ENCODE measurements around the gene NTNG2.

Gene NTNG2

GRCh38 chr9:132157347-132158116 lies 4.3 kb upstream of the NTNG2 start:
- H3K36me3 ChIP-seq (ENCODE audit: control insufficient read depth in 1 of 2, insufficient read depth in 2 of 2, low read length in 2 of 2) = no peaks in the 10 kb centered on the region
- peaks cover 5 to 6% of the 10 kb centered on the region in 2 donors for H3K4me1 ChIP-seq (ENCODE audit: control insufficient read depth in 1 of 2, insufficient read depth in 2 of 2, low read length in 2 of 2)
- no peak overlapping the region for H3K27ac ChIP-seq (ENCODE audit: low read depth, low read length)
- H3K9ac ChIP-seq (ENCODE audit: low read depth in 1 of 2, low read length in 2 of 2) = no peak overlapping the region
- H3K4me3 ChIP-seq (ENCODE audit: low read depth in 1 of 2, low read length in 2 of 2) = no peak overlapping the region
- H3K9me3 ChIP-seq (ENCODE audit: control insufficient read depth in 1 of 2, low read length in 2 of 2) = no peaks in the 10 kb centered on the region
- peaks cover 48 to 50% of the 10 kb centered on the region in 2 donors for H3K27me3 ChIP-seq (ENCODE audit: control insufficient read depth in 1 of 2, insufficient read depth in 2 of 2, low read length in 2 of 2)

DNA sequence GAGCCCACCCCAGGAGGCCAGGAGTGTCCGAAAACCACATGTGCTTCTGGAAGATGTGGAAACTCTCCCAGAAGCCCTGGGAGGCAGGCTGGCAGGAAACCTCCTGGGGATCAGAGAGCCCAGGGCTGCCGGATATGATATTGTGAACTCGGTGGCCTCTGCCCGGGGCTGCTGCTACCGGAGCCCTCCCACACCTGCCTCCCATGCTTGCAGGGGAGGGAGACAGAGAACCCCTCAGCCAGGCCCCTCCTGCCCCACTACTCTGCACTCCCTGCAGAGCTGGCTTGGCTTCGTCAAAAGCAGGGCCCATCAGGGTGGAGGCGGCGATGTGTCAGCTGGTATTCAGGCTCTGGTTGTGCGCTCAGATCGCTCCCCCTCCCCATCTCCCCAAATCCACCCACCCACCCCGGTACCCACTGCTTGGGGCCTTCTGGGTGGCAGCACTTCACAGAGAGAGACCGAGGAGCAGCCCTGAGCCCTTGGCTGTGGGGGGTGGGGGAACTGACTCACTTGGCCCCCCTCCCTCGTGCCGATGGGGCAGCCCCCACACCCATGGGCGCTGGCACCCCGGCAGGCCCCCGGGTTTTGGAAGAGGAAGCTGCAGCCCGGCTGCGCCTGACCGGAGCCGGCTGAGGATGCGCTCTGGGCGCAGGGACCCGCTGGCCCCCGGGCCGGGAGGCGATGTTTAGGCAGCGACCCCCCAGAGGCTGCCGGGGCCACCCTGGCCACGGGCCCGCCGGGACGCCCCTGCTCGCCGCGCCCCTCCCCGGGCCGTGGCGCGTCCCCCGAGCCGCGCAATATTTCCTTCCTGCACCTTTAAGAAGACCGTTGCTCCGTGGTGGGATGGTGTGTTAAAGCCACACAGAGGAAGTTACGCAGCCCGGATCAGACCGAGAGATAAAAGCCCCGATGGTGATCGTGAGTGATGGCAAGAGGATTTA lies 786 bp upstream of the NTNG2 start:
- Histone ChIP-seq H3K9me3 (ENCODE audit: control insufficient read depth in 1 of 2, low read length in 2 of 2) (no peaks in the 10 kb centered on the region), H3K4me1 (ENCODE audit: control insufficient read depth in 1 of 2, insufficient read depth in 2 of 2, low read length in 2 of 2) (peaks cover 17 to 18% of the 10 kb centered on the region in 2 donors), H3K9ac (ENCODE audit: low read depth in 1 of 2, low read length in 2 of 2) (peak overlapping the region in 1 of 2 donors; percentile 12), H3K36me3 (ENCODE audit: control insufficient read depth in 1 of 2, insufficient read depth in 2 of 2, low read length in 2 of 2) (no peaks in the 10 kb centered on the region), H3K4me3 (ENCODE audit: low read depth in 1 of 2, low read length in 2 of 2) (peak overlapping the region; percentile 34 to 58), H3K27me3 (ENCODE audit: control insufficient read depth in 1 of 2, insufficient read depth in 2 of 2, low read length in 2 of 2) (peaks cover 51 to 65% of the 10 kb centered on the region in 2 donors), H3K27ac (ENCODE audit: low read depth, low read length) (no peak overlapping the region)

DNA sequence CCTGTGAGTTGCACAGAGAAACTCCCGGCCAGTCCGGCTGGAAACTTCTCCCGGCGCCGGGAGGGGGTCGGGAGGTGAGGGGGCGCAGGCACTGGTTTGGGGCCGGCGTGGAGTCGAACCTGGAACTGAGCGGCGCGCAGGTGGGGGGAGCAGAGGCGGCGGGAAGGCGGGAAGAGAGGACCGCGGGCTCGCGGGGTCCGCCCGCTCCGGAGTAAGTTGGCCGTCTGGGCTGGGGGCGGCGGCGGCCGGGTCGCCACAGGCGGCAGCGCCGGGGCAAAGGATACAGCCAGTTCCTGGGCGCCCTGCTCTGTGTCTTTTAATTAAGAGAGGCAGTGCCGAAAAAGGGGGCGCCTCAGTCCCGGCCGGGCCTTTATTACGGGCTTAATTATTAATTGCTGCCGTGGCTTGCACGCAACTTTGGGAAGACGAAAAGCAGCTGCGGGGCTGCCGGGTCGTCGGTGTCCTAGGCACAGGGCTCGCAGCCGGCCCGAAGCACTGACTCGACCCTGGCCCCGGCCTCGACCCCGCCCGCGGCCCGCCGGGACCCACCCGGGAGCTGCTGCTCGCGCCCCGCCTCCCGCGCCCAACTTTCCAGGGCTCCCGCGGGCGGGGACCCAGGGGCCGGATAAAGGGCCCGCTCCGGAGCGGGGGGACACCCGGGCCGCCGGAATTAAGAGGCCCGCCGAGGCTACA lies 1.1 kb downstream of the NTNG2 start:
- H3K27me3 ChIP-seq (ENCODE audit: control insufficient read depth in 1 of 2, insufficient read depth in 2 of 2, low read length in 2 of 2) = peaks cover 60 to 79% of the 10 kb centered on the region in 2 donors
- no peak overlapping the region for H3K9ac ChIP-seq (ENCODE audit: low read depth in 1 of 2, low read length in 2 of 2)

DNA sequence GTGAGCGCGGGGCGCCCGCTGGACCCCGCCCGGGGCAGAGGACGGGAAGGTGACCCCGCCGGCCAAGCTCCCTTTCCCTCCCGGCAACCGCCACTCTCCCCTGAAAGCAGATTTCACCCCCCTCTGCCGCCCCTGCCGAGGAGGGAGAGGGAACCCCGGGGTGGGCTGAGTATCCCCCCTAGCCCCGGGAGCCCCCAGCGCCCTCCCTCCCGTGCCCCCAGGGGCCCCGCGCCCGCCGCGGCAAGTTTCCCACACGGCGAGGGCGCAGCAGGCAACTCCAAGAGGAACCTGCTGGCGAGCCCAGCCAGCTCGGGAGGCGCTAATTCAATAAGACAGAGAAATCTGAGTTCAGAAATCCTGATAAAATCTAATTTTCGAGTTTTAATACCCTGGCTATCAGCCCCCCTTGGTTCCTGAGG lies 1.6 kb downstream of the NTNG2 start:
- Histone ChIP-seq H3K4me1 (ENCODE audit: control insufficient read depth in 1 of 2, insufficient read depth in 2 of 2, low read length in 2 of 2) (peaks cover 15 to 17% of the 10 kb centered on the region in 2 donors), H3K27ac (ENCODE audit: low read depth, low read length) (no peak overlapping the region), H3K36me3 (ENCODE audit: control insufficient read depth in 1 of 2, insufficient read depth in 2 of 2, low read length in 2 of 2) (no peaks in the 10 kb centered on the region), H3K9ac (ENCODE audit: low read depth in 1 of 2, low read length in 2 of 2) (no peak overlapping the region), H3K27me3 (ENCODE audit: control insufficient read depth in 1 of 2, insufficient read depth in 2 of 2, low read length in 2 of 2) (peaks cover 60 to 83% of the 10 kb centered on the region in 2 donors), H3K4me3 (ENCODE audit: low read depth in 1 of 2, low read length in 2 of 2) (peak overlapping the region in 1 of 2 donors; percentile 15), H3K9me3 (ENCODE audit: control insufficient read depth in 1 of 2, low read length in 2 of 2) (no peaks in the 10 kb centered on the region)

More for the DNA sequence above, 1.1 kb downstream of the NTNG2 start:
- no peak overlapping the region for H3K27ac ChIP-seq (ENCODE audit: low read depth, low read length)
- peak overlapping the region; percentile 64 to 65 for H3K4me3 ChIP-seq (ENCODE audit: low read depth in 1 of 2, low read length in 2 of 2)
- H3K36me3 ChIP-seq (ENCODE audit: control insufficient read depth in 1 of 2, insufficient read depth in 2 of 2, low read length in 2 of 2) = no peaks in the 10 kb centered on the region
- no peaks in the 10 kb centered on the region for H3K9me3 ChIP-seq (ENCODE audit: control insufficient read depth in 1 of 2, low read length in 2 of 2)
- peaks cover 16 to 17% of the 10 kb centered on the region in 2 donors for H3K4me1 ChIP-seq (ENCODE audit: control insufficient read depth in 1 of 2, insufficient read depth in 2 of 2, low read length in 2 of 2)

GRCh38 chr9:132163876-132164603 lies 2.2 kb downstream of the NTNG2 start:
- H3K27ac ChIP-seq (ENCODE audit: low read depth, low read length) = no peak overlapping the region
- H3K27me3 ChIP-seq (ENCODE audit: control insufficient read depth in 1 of 2, insufficient read depth in 2 of 2, low read length in 2 of 2) = peaks cover 60 to 81% of the 10 kb centered on the region in 2 donors
- no peak overlapping the region for H3K9ac ChIP-seq (ENCODE audit: low read depth in 1 of 2, low read length in 2 of 2)
- H3K4me1 ChIP-seq (ENCODE audit: control insufficient read depth in 1 of 2, insufficient read depth in 2 of 2, low read length in 2 of 2) = peaks cover 15 to 17% of the 10 kb centered on the region in 2 donors
- H3K9me3 ChIP-seq (ENCODE audit: control insufficient read depth in 1 of 2, low read length in 2 of 2) = no peaks in the 10 kb centered on the region
- H3K4me3 ChIP-seq (ENCODE audit: low read depth in 1 of 2, low read length in 2 of 2) = peak overlapping the region in 1 of 2 donors; percentile 15
- H3K36me3 ChIP-seq (ENCODE audit: control insufficient read depth in 1 of 2, insufficient read depth in 2 of 2, low read length in 2 of 2) = no peaks in the 10 kb centered on the region

DNA sequence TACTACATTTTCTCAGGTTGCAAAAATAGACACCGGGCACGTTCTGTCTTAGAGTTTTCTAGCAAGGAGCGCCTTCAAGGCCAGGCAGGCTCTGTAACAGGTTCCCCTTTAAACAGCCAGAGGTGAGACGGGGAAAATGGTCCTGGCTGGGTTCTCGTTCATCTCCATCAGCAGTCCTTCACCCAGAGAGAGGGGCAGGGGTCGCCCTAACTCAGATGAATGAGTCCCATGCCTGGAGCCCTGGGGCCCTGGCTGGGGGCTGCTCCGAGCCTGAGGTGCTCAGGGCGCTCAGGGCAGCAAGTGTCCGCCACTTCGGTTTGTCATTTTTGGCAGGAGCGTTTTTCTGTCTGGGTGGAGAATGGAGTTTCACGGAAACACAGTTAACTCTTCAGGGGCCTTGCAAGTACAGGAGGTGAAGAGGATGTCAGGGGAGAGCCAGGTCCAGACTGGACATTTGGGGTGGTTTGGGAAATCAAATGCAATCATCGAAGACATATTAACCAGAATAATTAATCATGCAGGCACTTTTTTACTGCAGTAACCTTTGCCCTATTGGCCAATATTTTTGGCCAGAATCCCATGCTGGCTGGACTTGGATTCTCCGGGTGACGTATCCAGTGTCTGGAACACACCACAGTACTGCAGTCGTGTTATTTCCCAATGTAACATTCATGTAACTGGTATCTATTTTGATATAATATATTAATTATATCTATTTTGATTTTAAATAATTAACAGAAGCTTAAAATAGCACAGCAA lies 2.9 kb downstream of the NTNG2 start:
- Histone ChIP-seq H3K4me1 (ENCODE audit: control insufficient read depth in 1 of 2, insufficient read depth in 2 of 2, low read length in 2 of 2) (peaks cover 15 to 17% of the 10 kb centered on the region in 2 donors), H3K27me3 (ENCODE audit: control insufficient read depth in 1 of 2, insufficient read depth in 2 of 2, low read length in 2 of 2) (peaks cover 56 to 74% of the 10 kb centered on the region in 2 donors), H3K9me3 (ENCODE audit: control insufficient read depth in 1 of 2, low read length in 2 of 2) (no peaks in the 10 kb centered on the region), H3K27ac (ENCODE audit: low read depth, low read length) (no peak overlapping the region), H3K36me3 (ENCODE audit: control insufficient read depth in 1 of 2, insufficient read depth in 2 of 2, low read length in 2 of 2) (no peaks in the 10 kb centered on the region), H3K9ac (ENCODE audit: low read depth in 1 of 2, low read length in 2 of 2) (no peak overlapping the region), H3K4me3 (ENCODE audit: low read depth in 1 of 2, low read length in 2 of 2) (no peak overlapping the region)

DNA sequence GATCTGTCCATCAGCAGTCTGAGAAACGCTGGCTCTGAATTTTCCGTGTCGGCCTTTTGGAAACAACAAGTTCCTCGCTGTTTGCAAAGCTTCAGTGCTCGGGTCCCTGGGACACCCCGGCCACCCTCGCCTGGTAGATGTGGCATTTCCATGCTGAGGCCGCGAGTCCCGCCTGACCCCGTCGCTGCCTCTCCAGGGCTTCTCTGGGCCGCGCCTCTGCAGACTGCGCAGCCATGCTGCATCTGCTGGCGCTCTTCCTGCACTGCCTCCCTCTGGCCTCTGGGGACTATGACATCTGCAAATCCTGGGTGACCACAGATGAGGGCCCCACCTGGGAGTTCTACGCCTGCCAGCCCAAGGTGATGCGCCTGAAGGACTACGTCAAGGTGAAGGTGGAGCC lies 4.7 kb downstream of the NTNG2 start:
- Histone ChIP-seq H3K9ac (ENCODE audit: low read depth in 1 of 2, low read length in 2 of 2) (no peak overlapping the region), H3K27ac (ENCODE audit: low read depth, low read length) (no peak overlapping the region), H3K27me3 (ENCODE audit: control insufficient read depth in 1 of 2, insufficient read depth in 2 of 2, low read length in 2 of 2) (peaks cover 41 to 56% of the 10 kb centered on the region in 2 donors), H3K4me3 (ENCODE audit: low read depth in 1 of 2, low read length in 2 of 2) (no peak overlapping the region), H3K36me3 (ENCODE audit: control insufficient read depth in 1 of 2, insufficient read depth in 2 of 2, low read length in 2 of 2) (no peaks in the 10 kb centered on the region), H3K4me1 (ENCODE audit: control insufficient read depth in 1 of 2, insufficient read depth in 2 of 2, low read length in 2 of 2) (peaks cover 12 to 15% of the 10 kb centered on the region in 2 donors), H3K9me3 (ENCODE audit: control insufficient read depth in 1 of 2, low read length in 2 of 2) (no peaks in the 10 kb centered on the region)

DNA sequence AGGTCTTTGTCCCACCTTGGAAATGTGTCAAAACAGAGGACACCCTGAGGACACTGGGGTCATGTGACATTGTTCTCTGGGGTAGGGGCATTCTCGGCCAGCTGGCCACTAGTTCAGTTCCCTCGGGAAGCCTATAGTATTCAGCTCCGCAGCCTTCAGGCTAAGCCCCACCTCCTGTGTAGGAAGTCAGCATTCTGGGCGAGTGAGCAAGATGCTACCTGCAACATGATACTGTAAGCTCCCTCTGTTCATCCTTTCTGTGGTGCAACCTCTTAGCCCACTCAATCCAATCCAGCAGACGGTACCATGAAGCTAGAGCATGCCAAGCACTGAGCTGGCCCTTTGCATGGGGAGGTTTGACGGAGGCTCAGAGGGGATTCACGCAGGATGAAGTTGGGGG lies 5.3 kb downstream of the NTNG2 start:
- no peak overlapping the region for H3K9ac ChIP-seq (ENCODE audit: low read depth in 1 of 2, low read length in 2 of 2)
- H3K9me3 ChIP-seq (ENCODE audit: control insufficient read depth in 1 of 2, low read length in 2 of 2) = no peaks in the 10 kb centered on the region
- peaks cover 12 to 15% of the 10 kb centered on the region in 2 donors for H3K4me1 ChIP-seq (ENCODE audit: control insufficient read depth in 1 of 2, insufficient read depth in 2 of 2, low read length in 2 of 2)
- no peak overlapping the region for H3K27ac ChIP-seq (ENCODE audit: low read depth, low read length)
- no peak overlapping the region for H3K4me3 ChIP-seq (ENCODE audit: low read depth in 1 of 2, low read length in 2 of 2)
- H3K36me3 ChIP-seq (ENCODE audit: control insufficient read depth in 1 of 2, insufficient read depth in 2 of 2, low read length in 2 of 2) = no peaks in the 10 kb centered on the region
- peaks cover 41 to 55% of the 10 kb centered on the region in 2 donors for H3K27me3 ChIP-seq (ENCODE audit: control insufficient read depth in 1 of 2, insufficient read depth in 2 of 2, low read length in 2 of 2)

DNA sequence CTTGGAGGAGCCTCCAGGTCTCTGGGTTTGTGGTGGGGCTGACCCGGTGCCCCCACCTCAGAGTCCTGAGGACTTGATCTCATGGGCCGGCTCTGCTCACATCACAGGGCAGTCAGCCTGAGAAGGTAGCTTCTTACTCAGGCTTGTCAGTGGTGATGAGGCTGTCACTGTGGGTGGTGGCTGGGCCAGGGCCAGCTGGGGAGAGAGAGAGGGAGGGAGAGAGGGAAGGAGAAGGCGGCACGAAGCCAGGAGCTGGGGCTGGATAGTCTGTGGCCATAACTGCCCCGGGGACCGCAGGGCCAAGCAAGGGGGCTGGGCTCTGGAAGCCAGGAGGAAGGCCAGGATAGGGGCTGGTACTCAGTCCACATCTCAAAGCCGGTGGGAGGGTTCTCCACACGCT lies 6.5 kb downstream of the NTNG2 start:
- H3K27ac ChIP-seq (ENCODE audit: low read depth, low read length) = no peak overlapping the region
- peaks cover 8 to 12% of the 10 kb centered on the region in 2 donors for H3K4me1 ChIP-seq (ENCODE audit: control insufficient read depth in 1 of 2, insufficient read depth in 2 of 2, low read length in 2 of 2)
- H3K27me3 ChIP-seq (ENCODE audit: control insufficient read depth in 1 of 2, insufficient read depth in 2 of 2, low read length in 2 of 2) = peaks cover 35 to 45% of the 10 kb centered on the region in 2 donors
- H3K9me3 ChIP-seq (ENCODE audit: control insufficient read depth in 1 of 2, low read length in 2 of 2) = no peaks in the 10 kb centered on the region
- no peak overlapping the region for H3K9ac ChIP-seq (ENCODE audit: low read depth in 1 of 2, low read length in 2 of 2)
- no peak overlapping the region for H3K4me3 ChIP-seq (ENCODE audit: low read depth in 1 of 2, low read length in 2 of 2)
- H3K36me3 ChIP-seq (ENCODE audit: control insufficient read depth in 1 of 2, insufficient read depth in 2 of 2, low read length in 2 of 2) = no peaks in the 10 kb centered on the region
